ENCODE results near the gene CA5A. TPM values are rescaled to one million over a fixed set of nuclear protein-coding genes. Genes with fewer than 3 reads are reported as not detected.

The CA5A gene
- total and polyA plus RNA-seq, 2 of the 13 experiments (the other 11 are each of a cell fraction or from before 2014, with no cell fraction given): 66.8 to 106 TPM

DNA sequence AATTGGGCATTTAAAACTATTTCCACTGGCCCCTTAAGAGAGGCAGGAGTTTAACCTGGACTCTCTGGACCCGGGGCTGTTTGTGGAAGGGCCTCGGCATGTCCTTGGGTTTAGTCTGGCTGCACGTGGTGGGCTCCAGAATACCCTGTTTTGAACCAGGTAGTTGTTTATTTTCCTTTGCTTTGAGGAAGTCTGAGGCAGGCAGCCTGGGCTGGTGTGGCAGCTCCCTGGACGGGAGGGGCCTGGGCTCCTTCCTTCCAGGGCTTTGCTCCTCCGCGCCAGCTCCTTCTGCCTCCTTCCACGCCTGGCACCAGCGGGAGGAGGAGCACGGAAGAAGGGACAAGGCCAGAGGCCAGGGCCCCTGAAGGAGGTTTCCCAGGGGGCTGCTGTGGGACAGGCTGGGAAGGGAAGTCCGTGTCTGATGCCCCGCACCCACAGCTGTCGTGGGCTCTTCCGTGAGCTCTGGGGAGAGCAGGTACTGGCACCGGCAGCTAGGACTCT is 30.4 kb upstream of the CA5A start (continued):
- TF ChIP-seq, protein P1, sequence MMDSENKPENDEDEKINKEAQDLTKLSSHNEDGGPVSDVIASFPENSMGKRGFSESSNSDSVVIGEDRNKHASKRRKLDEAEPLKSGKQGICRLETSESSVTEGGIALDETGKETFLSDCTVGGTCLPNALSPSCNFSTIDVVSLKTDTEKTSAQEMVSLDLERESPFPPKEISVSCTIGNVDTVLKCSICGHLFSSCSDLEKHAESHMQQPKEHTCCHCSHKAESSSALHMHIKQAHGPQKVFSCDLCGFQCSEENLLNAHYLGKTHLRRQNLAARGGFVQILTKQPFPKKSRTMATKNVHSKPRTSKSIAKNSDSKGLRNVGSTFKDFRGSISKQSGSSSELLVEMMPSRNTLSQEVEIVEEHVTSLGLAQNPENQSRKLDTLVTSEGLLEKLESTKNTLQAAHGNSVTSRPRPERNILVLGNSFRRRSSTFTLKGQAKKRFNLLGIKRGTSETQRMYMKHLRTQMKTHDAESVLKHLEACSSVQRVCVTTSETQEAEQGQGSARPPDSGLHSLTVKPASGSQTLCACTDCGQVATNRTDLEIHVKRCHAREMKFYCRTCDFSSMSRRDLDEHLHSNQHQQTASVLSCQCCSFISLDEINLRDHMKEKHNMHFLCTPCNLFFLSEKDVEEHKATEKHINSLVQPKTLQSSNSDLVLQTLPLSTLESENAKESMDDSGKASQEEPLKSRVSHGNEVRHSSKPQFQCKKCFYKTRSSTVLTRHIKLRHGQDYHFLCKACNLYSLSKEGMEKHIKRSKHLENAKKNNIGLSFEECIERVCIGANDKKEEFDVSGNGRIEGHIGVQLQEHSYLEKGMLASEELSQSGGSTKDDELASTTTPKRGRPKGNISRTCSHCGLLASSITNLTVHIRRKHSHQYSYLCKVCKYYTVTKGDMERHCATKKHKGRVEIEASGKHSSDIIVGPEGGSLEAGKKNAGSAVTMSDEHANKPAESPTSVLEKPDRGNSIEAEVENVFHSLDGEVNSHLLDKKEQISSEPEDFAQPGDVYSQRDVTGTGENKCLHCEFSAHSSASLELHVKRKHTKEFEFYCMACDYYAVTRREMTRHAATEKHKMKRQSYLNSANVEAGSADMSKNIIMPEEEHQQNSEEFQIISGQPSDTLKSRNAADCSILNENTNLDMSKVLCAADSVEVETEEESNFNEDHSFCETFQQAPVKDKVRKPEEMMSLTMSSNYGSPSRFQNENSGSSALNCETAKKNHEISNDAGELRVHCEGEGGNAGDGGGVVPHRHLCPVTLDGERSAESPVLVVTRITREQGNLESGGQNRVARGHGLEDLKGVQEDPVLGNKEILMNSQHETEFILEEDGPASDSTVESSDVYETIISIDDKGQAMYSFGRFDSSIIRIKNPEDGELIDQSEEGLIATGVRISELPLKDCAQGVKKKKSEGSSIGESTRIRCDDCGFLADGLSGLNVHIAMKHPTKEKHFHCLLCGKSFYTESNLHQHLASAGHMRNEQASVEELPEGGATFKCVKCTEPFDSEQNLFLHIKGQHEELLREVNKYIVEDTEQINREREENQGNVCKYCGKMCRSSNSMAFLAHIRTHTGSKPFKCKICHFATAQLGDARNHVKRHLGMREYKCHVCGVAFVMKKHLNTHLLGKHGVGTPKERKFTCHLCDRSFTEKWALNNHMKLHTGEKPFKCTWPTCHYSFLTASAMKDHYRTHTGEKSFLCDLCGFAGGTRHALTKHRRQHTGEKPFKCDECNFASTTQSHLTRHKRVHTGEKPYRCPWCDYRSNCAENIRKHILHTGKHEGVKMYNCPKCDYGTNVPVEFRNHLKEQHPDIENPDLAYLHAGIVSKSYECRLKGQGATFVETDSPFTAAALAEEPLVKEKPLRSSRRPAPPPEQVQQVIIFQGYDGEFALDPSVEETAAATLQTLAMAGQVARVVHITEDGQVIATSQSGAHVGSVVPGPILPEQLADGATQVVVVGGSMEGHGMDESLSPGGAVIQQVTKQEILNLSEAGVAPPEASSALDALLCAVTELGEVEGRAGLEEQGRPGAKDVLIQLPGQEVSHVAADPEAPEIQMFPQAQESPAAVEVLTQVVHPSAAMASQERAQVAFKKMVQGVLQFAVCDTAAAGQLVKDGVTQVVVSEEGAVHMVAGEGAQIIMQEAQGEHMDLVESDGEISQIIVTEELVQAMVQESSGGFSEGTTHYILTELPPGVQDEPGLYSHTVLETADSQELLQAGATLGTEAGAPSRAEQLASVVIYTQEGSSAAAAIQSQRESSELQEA (CRISPR knock-in tag; IDR thresholded peaks at IDR 0.05; ENCODE audit: not compliant biosample characterization): no peak
- TF ChIP-seq HNRNPL (IDR thresholded peaks at IDR 0.05; ENCODE audit: low read depth, low read length) (no peak), MED13 (CRISPR knock-in tag; IDR thresholded peaks at IDR 0.05) (no peak), ZNF432 (CRISPR knock-in tag; IDR thresholded peaks at IDR 0.05; ENCODE audit: borderline replicate concordance) (no peak), RFX1 (IDR thresholded peaks at IDR 0.05) (no peak), ZNF205 (CRISPR knock-in tag; IDR thresholded peaks at IDR 0.05) (no peak), ZFY (CRISPR knock-in tag; IDR thresholded peaks at IDR 0.05) (peak; percentile 46; the same call in 1 of the 2 replicates), NBN (conservative IDR thresholded peaks at IDR 0.05) (no peak), RBM22 (optimal IDR thresholded peaks at IDR 0.05; ENCODE audit: low read length) (no peak)
- TF ChIP-seq, protein P2, sequence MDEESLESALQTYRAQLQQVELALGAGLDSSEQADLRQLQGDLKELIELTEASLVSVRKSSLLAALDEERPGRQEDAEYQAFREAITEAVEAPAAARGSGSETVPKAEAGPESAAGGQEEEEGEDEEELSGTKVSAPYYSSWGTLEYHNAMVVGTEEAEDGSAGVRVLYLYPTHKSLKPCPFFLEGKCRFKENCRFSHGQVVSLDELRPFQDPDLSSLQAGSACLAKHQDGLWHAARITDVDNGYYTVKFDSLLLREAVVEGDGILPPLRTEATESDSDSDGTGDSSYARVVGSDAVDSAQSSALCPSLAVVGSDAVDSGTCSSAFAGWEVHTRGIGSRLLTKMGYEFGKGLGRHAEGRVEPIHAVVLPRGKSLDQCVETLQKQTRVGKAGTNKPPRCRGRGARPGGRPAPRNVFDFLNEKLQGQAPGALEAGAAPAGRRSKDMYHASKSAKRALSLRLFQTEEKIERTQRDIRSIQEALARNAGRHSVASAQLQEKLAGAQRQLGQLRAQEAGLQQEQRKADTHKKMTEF (CRISPR knock-in tag; IDR thresholded peaks at IDR 0.05): peak; percentile 51
- TF ChIP-seq, protein P3, sequence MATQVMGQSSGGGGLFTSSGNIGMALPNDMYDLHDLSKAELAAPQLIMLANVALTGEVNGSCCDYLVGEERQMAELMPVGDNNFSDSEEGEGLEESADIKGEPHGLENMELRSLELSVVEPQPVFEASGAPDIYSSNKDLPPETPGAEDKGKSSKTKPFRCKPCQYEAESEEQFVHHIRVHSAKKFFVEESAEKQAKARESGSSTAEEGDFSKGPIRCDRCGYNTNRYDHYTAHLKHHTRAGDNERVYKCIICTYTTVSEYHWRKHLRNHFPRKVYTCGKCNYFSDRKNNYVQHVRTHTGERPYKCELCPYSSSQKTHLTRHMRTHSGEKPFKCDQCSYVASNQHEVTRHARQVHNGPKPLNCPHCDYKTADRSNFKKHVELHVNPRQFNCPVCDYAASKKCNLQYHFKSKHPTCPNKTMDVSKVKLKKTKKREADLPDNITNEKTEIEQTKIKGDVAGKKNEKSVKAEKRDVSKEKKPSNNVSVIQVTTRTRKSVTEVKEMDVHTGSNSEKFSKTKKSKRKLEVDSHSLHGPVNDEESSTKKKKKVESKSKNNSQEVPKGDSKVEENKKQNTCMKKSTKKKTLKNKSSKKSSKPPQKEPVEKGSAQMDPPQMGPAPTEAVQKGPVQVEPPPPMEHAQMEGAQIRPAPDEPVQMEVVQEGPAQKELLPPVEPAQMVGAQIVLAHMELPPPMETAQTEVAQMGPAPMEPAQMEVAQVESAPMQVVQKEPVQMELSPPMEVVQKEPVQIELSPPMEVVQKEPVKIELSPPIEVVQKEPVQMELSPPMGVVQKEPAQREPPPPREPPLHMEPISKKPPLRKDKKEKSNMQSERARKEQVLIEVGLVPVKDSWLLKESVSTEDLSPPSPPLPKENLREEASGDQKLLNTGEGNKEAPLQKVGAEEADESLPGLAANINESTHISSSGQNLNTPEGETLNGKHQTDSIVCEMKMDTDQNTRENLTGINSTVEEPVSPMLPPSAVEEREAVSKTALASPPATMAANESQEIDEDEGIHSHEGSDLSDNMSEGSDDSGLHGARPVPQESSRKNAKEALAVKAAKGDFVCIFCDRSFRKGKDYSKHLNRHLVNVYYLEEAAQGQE (IDR thresholded peaks at IDR 0.05; ENCODE audit: borderline replicate concordance in 1 of 2, low read depth in 1 of 2, low read length in 2 of 2): 0 out of 4 replicates have a peak, but pooled peaks of 1 of the 2 experiments have one; percentile 12
- TF ChIP-seq, protein P4, sequence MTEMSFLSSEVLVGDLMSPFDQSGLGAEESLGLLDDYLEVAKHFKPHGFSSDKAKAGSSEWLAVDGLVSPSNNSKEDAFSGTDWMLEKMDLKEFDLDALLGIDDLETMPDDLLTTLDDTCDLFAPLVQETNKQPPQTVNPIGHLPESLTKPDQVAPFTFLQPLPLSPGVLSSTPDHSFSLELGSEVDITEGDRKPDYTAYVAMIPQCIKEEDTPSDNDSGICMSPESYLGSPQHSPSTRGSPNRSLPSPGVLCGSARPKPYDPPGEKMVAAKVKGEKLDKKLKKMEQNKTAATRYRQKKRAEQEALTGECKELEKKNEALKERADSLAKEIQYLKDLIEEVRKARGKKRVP (CRISPR knock-in tag; IDR thresholded peaks at IDR 0.05): no peak
- TF ChIP-seq, protein P5, sequence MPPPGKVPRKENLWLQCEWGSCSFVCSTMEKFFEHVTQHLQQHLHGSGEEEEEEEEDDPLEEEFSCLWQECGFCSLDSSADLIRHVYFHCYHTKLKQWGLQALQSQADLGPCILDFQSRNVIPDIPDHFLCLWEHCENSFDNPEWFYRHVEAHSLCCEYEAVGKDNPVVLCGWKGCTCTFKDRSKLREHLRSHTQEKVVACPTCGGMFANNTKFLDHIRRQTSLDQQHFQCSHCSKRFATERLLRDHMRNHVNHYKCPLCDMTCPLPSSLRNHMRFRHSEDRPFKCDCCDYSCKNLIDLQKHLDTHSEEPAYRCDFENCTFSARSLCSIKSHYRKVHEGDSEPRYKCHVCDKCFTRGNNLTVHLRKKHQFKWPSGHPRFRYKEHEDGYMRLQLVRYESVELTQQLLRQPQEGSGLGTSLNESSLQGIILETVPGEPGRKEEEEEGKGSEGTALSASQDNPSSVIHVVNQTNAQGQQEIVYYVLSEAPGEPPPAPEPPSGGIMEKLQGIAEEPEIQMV (CRISPR knock-in tag; IDR thresholded peaks at IDR 0.05; ENCODE audit: low read depth): no peak
